Posterior vena cava (tissue), 2 donors: Measurements from ENCODE around the gene ALKBH8. TPM values are rescaled to one million over a fixed set of nuclear protein-coding genes. Genes with fewer than 3 reads are reported as not detected.
"Not testable (repeated sequence)": the region's sequence is repeated elsewhere in the genome, so short reads cannot be mapped to it uniquely, and the experiment has no call there.

ENCODE experiments used
- DNase-seq: peaks from one replicate; pipeline ENCODE4 v3.0.0-alpha.2; 2020; ENCODE audit warnings: low spot score
- intact Hi-C, 2 donors: fragments of 100-400 bp; cut with DNase I; formaldehyde crosslinking; loops; one replicate each; pipeline versions ENCODE4 v1.14.1 to v1.14.2; 2022 to 2023
- total RNA-seq, 2 donors: library from RNA; stranded (reverse); fragmentation: NEBNext Ultra II Directional; extraction: Animal tissue kit (Norgen Biotek cat#: 25700); gene quantifications; one replicate each; pipeline ENCODE4 v1.2.1, GENCODE V29; 2021
- donor health status: DM: yes; HTN: yes; CAD: no.
- donor health status: DM: yes; HTN: yes; CAD: no.

Gene ALKBH8
- total RNA-seq, 2 donors from 2014 or later, result 10.3 to 10.7 TPM

- intact Hi-C loops, result loop anchor here in 1 of 2 donors (5.0 kb wide), 1 partner anchor 187 kb away; no protein-coding TSS in a partner anchor
- DNase-seq, result no peak
These were observed 26.7 kb downstream of the ALKBH8 start for GRCh38 chr11:107538821-107539220.

- DNase-seq, result no peak
- intact Hi-C loops, result loop anchor here in 1 of 2 donors (5.0 kb wide), 1 partner anchor 186 kb away; no protein-coding TSS in a partner anchor
These were observed 27.3 kb downstream of the ALKBH8 start for GRCh38 chr11:107538239-107538638.

- intact Hi-C loops, result loop anchor here in 1 of 2 donors (5.0 kb wide), 1 partner anchor 185 kb away; no protein-coding TSS in a partner anchor
- DNase-seq, result not testable (repeated sequence)
These were observed 28.4 kb downstream of the ALKBH8 start for GRCh38 chr11:107537155-107537554.

GRCh38 chr11:107526197-107526596 lies 39.3 kb downstream of the ALKBH8 start:
- DNase-seq, result no peak
- intact Hi-C loops, result no loop called here

- intact Hi-C loops, result no loop called here
These were observed 56.7 kb downstream of the ALKBH8 start for GRCh38 chr11:107508858-107509244.

GRCh38 chr11:107508201-107508857 lies 57.2 kb downstream of the ALKBH8 start:
- DNase-seq, result no peak

More at GRCh38 chr11:107508858-107509244, 56.7 kb downstream of the ALKBH8 start:
- no peak for DNase-seq

GRCh38 chr11:107505647-107506225 lies 59.8 kb downstream of the ALKBH8 start:
- DNase-seq, result no peak
- intact Hi-C loops, result no loop called here

More at GRCh38 chr11:107508201-107508857, 57.2 kb downstream of the ALKBH8 start:
- intact Hi-C loops, result no loop called here

- DNase-seq, result no peak
- intact Hi-C loops, result no loop called here
These were observed 60.6 kb downstream of the ALKBH8 start for GRCh38 chr11:107504981-107505380.

GRCh38 chr11:107501713-107502112 lies 63.8 kb downstream of the ALKBH8 start:
- DNase-seq, result no peak
- intact Hi-C loops, result no loop called here

- intact Hi-C loops, DNase-seq: not testable (repeated sequence)
These were observed 68.2 kb downstream of the ALKBH8 start for GRCh38 chr11:107497371-107497770.

GRCh38 chr11:107496011-107496410 lies 69.5 kb downstream of the ALKBH8 start:
- intact Hi-C loops, result no loop called here
- no peak for DNase-seq

GRCh38 chr11:107494055-107494454 lies 71.5 kb downstream of the ALKBH8 start:
- intact Hi-C loops, result no loop called here
- no peak for DNase-seq

- no peak for DNase-seq
- intact Hi-C loops, result no loop called here
These were observed 72.4 kb downstream of the ALKBH8 start for GRCh38 chr11:107493117-107493516.

- no peak for DNase-seq
- intact Hi-C loops, result no loop called here
These were observed 74.7 kb downstream of the ALKBH8 start for GRCh38 chr11:107490836-107491235.

GRCh38 chr11:107482234-107482633 lies 83.3 kb downstream of the ALKBH8 start:
- intact Hi-C loops, result no loop called here

GRCh38 chr11:107478922-107479321 lies 86.6 kb downstream of the ALKBH8 start:
- no peak for DNase-seq
- intact Hi-C loops, result no loop called here

More at GRCh38 chr11:107482234-107482633, 83.3 kb downstream of the ALKBH8 start:
- DNase-seq, result no peak

GRCh38 chr11:107477820-107478219 lies 87.7 kb downstream of the ALKBH8 start:
- DNase-seq, result no peak
- intact Hi-C loops, result no loop called here

- DNase-seq, result no peak
- intact Hi-C loops, result no loop called here
These were observed 91.7 kb downstream of the ALKBH8 start for GRCh38 chr11:107473792-107474191.

GRCh38 chr11:107472966-107473365 lies 92.6 kb downstream of the ALKBH8 start:
- no peak for DNase-seq
- intact Hi-C loops, result no loop called here

GRCh38 chr11:107468596-107468995 lies 96.9 kb downstream of the ALKBH8 start:
- no peak for DNase-seq
- intact Hi-C loops, result no loop called here

GRCh38 chr11:107467696-107468095 lies 97.8 kb downstream of the ALKBH8 start:
- intact Hi-C loops, result no loop called here
- DNase-seq, result no peak
